AG09319 (cell line): ENCODE results near the gene DHRS1.

Experiments used
- DNase-seq: peaks from one replicate; pipeline ENCODE4 v3.0.0-alpha.2; 2010; ENCODE audit warnings: low read depth; ENCODE audit errors: extremely low read depth
- TF ChIP-seq, protein P1 (sequence below): IDR thresholded peaks from 2 replicates; pipeline ENCODE4 v1.5.1; 2011; ENCODE audit warnings: low read depth, mild to moderate bottlenecking, inconsistent platforms, low read length, moderate library complexity

Gene DHRS1

DNA sequence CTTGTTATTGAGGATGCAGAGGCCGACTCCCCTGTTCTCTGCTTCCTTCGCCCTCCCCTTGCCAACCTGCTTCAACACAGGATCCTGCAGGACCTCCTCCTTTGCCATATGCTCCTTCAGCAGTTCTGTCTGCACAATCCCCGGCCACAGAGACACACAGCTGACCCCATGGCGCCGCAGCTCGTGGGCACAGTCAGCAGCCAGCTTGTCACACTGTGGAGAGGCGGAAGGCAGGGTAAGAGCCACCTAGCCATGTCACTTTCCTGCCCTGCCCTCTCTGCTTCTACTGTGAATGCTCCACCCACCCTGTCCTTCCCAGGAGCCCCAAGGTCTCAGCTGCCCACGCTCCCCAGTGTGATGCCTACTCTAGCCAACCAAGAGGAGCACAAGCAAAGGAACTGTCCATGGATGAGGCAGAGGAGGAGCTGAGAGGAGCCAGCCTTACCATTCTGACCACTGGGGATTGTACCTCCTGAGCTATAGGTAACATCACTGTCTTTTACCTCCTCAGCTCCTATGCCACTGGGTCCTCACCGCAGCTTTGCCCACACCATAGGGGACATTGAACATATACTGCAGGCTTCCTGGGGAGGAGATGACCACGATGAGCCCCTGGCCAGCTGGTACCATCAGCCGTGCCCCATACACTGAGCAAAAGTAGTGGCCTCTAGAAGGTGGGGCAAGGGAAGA lies 7.3 kb downstream of the DHRS1 start:
- no peak for DNase-seq
- TF ChIP-seq, protein P1, sequence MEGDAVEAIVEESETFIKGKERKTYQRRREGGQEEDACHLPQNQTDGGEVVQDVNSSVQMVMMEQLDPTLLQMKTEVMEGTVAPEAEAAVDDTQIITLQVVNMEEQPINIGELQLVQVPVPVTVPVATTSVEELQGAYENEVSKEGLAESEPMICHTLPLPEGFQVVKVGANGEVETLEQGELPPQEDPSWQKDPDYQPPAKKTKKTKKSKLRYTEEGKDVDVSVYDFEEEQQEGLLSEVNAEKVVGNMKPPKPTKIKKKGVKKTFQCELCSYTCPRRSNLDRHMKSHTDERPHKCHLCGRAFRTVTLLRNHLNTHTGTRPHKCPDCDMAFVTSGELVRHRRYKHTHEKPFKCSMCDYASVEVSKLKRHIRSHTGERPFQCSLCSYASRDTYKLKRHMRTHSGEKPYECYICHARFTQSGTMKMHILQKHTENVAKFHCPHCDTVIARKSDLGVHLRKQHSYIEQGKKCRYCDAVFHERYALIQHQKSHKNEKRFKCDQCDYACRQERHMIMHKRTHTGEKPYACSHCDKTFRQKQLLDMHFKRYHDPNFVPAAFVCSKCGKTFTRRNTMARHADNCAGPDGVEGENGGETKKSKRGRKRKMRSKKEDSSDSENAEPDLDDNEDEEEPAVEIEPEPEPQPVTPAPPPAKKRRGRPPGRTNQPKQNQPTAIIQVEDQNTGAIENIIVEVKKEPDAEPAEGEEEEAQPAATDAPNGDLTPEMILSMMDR = no peak

GRCh38 chr14:24291446-24292117 lies 8.0 kb downstream of the DHRS1 start:
- TF ChIP-seq, protein P1 = no peak
- DNase-seq = no peak

- TF ChIP-seq, protein P1 = no peak
- no peak for DNase-seq
These were observed 8.8 kb downstream of the DHRS1 start for GRCh38 chr14:24290746-24291145.

DNA sequence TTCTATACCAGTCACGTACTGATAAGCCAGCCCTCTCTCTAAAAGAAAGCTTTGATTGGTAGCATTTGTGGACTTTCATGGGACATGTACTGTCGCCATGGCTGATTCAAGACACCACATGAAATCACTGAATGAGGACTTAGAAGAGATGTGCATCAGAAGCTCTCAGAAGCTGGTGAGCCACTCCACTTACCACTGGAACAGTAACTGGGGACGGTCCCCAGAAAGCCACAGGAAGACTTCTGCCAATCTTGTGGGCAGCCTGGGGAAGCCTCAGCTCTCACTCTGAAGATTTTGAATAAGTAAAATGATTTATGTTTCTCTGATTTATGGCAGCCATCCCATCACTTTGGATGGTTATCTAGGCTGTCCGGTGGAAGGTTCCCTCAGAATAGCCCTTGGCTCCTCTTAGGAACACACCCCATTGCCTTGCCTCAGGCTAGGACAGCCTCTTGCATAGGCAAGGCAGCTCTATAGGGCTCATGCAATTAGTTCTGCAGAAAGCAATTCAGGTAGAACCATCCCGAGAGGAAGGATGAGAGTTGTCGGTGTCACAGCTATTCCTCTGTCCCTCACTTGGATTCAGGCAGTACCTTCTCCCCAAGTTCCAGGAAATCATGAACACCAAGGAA lies 9.8 kb downstream of the DHRS1 start:
- TF ChIP-seq, protein P1 = no peak
- DNase-seq = no peak

DNA sequence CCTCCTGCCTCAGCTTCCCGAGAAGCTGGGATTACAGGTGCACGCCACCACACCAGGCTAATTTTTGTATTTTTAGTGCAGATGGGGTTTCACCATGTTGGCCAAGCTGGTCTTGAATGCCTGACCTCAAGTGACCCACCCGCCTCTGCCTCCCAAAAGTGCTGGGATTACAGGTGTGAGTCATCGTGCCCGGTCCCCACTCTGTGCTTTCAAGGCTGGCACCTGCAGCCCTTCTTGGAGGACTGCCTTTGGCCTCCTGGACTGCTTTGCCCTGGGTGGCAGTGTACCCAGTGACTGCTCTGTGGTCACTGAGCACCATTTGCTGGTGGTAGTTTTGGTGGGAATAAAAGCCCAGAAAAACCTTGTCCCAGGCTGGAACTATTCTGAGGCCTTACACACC lies 12.6 kb downstream of the DHRS1 start:
- TF ChIP-seq, protein P1 = no peak
- DNase-seq = no peak

DNA sequence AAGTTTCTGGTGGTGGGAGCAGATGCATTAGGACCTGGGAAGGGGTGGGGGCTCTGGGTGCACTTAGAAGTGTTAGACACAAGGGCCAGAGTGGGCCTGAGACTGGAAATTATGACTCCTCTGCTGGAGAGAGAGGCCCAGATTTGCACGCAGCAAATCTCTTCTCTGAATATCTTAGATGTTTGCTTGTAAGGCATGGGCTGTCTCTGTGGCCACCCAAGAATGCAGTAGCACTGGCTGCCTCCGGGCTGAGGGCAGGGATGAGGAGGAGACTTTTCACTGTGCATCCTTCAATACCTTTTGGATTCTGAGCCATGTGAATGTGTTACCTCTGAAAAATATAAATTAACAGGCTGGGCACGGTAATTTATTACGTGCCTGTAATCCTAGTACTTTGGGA lies 14.2 kb downstream of the DHRS1 start:
- no peak for DNase-seq
- TF ChIP-seq, protein P1 = no peak

- DNase-seq = no peak
- TF ChIP-seq, protein P1 = no peak
These were observed 15.0 kb downstream of the DHRS1 start for GRCh38 chr14:24284501-24285035.
